Lung (tissue), 12 donors: ENCODE measurements around the gene SLC9A2. TPM values are rescaled to one million over a fixed set of nuclear protein-coding genes. Genes with fewer than 3 reads are reported as not detected.

ENCODE experiments used
- ATAC-seq: fragments of 200-7000 bp; cut with Tn5 transposase; one replicate; pipeline ENCODE4 v1.9.1; 2020; ENCODE audit warnings: moderate number of reproducible peaks; ENCODE audit not compliant: insufficient read depth, low FRiP score
- DNase-seq, 3 donors: peaks; one replicate each; pipeline ENCODE4 v3.0.0-alpha.2; 2013 to 2017
- H3K27ac ChIP-seq, 2 donors: one replicate each; pipeline ENCODE4 v1.5.1; 2013; ENCODE audit warnings: mild to moderate bottlenecking in 2 of 2, moderate library complexity in 2 of 2, control low read depth in 1 of 2, inconsistent platforms in 1 of 2, low read depth in 1 of 2, low read length in 1 of 2
- H3K27me3 ChIP-seq, 3 donors: one replicate each; pipeline ENCODE4 v1.5.1; 2013; ENCODE audit warnings: low read length in 2 of 3; ENCODE audit not compliant: control insufficient read depth in 3 of 3, insufficient read depth in 3 of 3
- H3K36me3 ChIP-seq, 4 donors: one replicate each; pipeline ENCODE4 v1.5.1; 2013; ENCODE audit warnings: low read length in 4 of 4, mild to moderate bottlenecking in 1 of 4, moderate library complexity in 1 of 4; ENCODE audit not compliant: control insufficient read depth in 4 of 4, insufficient read depth in 4 of 4
- H3K4me1 ChIP-seq, 5 donors: one replicate each; pipeline ENCODE4 v1.5.1; 2013; ENCODE audit warnings: low read length in 5 of 5, mild to moderate bottlenecking in 2 of 5, moderate library complexity in 1 of 5; ENCODE audit not compliant: control insufficient read depth in 5 of 5, insufficient read depth in 5 of 5
- H3K4me3 ChIP-seq: one replicate; pipeline ENCODE4 v1.5.1; 2013; ENCODE audit warnings: mild to moderate bottlenecking, control low read depth, moderate library complexity
- H3K9ac ChIP-seq, 2 donors: one replicate each; pipeline ENCODE4 v1.5.1; 2013; ENCODE audit warnings: low read length in 2 of 2, control low read depth in 1 of 2; ENCODE audit not compliant: insufficient read depth in 1 of 2
- H3K9me3 ChIP-seq, 4 donors: one replicate each; pipeline ENCODE4 v1.5.1; 2013; ENCODE audit warnings: low read length in 3 of 4, mild to moderate bottlenecking in 1 of 4, moderate library complexity in 1 of 4; ENCODE audit not compliant: control insufficient read depth in 4 of 4, insufficient read depth in 3 of 4
- WGBS, 2 donors: extraction: QIAGEN DNeasy Blood & Tissue Kit; methylation state at CpG; one replicate each; pipeline ENCODE4 v1.1.7; 2013; 5-methylcytosine and 5-hydroxymethylcytosine counted together
- polyA plus RNA-seq, 2 donors: library from polyadenylated mRNA; stranded (reverse); fragments of 200-250 nt; gene quantifications; one replicate each; pipeline ENCODE4 v1.2.1, GENCODE V29; 2013
- total RNA-seq, 2 donors: library from RNA; depleted of rRNA in 1 of 2; stranded (reverse); fragments of >200 nt in 1 of 2; gene quantifications; one replicate each; pipeline ENCODE4 v1.2.1, GENCODE V29; 2014 to 2021
- TF ChIP-seq, protein P1 (sequence below): IDR thresholded peaks from 2 replicates; pipeline ENCODE4 v1.5.1; 2012; ENCODE audit warnings: mild to moderate bottlenecking; ENCODE audit errors: control extremely low read depth, extremely low read depth
- donor health status: control.
- donor health status: control.
- donor health status: Bipolar disorder and iron deficiency.
- donor health status: healthy.
- donor health status: DM: yes; HTN: yes; CAD: no.

SLC9A2 gene
- total and polyA plus RNA-seq, 4 donors: 0.04 to 0.52 (median 0.07) TPM

DNA sequence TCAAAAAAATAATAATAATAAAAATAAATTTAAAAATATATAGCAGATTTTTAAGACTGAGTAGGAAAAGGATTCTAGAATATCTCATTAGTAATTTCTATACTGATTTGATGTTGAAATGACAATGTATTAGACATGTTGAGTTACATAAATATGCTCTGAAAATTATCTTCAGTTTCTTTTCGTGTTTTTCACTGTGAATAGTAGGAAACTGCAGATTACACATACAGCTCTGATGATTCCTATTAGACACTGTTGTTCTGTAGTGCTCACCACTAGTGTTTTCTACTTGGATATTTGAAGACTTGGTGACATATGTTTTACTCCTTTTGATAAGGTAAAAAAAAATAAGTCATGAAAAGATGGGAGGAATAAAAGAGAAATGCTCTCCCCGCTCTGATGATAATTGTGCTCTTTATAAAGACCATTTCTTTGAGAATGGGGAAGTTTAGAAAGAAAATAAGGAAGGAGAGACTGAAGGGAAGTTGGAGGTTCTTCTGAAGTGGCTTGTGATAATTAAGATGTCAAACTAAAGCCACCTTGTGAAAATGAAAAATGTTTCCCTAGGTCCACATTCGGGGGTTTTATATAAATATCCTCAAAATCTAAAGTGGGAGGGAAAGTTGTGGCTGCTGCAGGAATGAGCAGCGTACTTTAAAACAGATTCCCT lies 52.9 kb downstream of the SLC9A2 start:
- Histone ChIP-seq H3K4me3 (no peak overlapping the region), H3K27me3 (peaks cover 0 to 4% (median 0%) of the 10 kb centered on the region in 3 donors), H3K36me3 (no peaks in the 10 kb centered on the region), H3K9ac (no peak overlapping the region), H3K27ac (no peak overlapping the region), H3K4me1 (no peaks in the 10 kb centered on the region), H3K9me3 (peaks cover 0 to 2% (median 0%) of the 10 kb centered on the region in 4 donors)
- TF ChIP-seq, protein P1, sequence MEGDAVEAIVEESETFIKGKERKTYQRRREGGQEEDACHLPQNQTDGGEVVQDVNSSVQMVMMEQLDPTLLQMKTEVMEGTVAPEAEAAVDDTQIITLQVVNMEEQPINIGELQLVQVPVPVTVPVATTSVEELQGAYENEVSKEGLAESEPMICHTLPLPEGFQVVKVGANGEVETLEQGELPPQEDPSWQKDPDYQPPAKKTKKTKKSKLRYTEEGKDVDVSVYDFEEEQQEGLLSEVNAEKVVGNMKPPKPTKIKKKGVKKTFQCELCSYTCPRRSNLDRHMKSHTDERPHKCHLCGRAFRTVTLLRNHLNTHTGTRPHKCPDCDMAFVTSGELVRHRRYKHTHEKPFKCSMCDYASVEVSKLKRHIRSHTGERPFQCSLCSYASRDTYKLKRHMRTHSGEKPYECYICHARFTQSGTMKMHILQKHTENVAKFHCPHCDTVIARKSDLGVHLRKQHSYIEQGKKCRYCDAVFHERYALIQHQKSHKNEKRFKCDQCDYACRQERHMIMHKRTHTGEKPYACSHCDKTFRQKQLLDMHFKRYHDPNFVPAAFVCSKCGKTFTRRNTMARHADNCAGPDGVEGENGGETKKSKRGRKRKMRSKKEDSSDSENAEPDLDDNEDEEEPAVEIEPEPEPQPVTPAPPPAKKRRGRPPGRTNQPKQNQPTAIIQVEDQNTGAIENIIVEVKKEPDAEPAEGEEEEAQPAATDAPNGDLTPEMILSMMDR: no peak
- DNase-seq (no peak), ATAC-seq (no peak)
- 31 to 53% methylated on average over 4 of the region's 4 CpGs for WGBS, 2 donors

GRCh38 chr2:102674370-102674769 lies 55.0 kb downstream of the SLC9A2 start:
- Histone ChIP-seq H3K27me3 (peaks cover 0 to 4% (median 0%) of the 10 kb centered on the region in 3 donors), H3K9me3 (peaks cover 0 to 2% (median 0%) of the 10 kb centered on the region in 4 donors), H3K36me3 (no peaks in the 10 kb centered on the region), H3K4me3 (no peak overlapping the region), H3K4me1 (no peaks in the 10 kb centered on the region), H3K9ac (no peak overlapping the region), H3K27ac (no peak overlapping the region)
- DNase-seq (no peak), ATAC-seq (no peak)
- TF ChIP-seq, protein P1: no peak
- WGBS, 2 donors: 90 to 97% methylated on average over 2 of the region's 2 CpGs

- ATAC-seq: no peak
- peaks cover 0 to 2% (median 0%) of the 10 kb centered on the region in 4 donors for H3K9me3 ChIP-seq
- no peak overlapping the region for H3K9ac ChIP-seq
- no peak for DNase-seq
- H3K27me3 ChIP-seq: peaks cover 0 to 4% (median 0%) of the 10 kb centered on the region in 3 donors
- no peak overlapping the region for H3K27ac ChIP-seq
- H3K4me3 ChIP-seq: no peak overlapping the region
- TF ChIP-seq, protein P1: no peak
- 87 to 91% methylated on average over 4 of the region's 4 CpGs for WGBS, 2 donors
- H3K4me1 ChIP-seq: no peaks in the 10 kb centered on the region
- no peaks in the 10 kb centered on the region for H3K36me3 ChIP-seq
Measured at GRCh38 chr2:102674836-102675235, 55.5 kb downstream of the SLC9A2 start.
